ENCODE results near the gene ORAI2. TPM values are rescaled to one million over a fixed set of nuclear protein-coding genes. Genes with fewer than 3 reads are reported as not detected.
"Not testable (repeated sequence)": the region's sequence is repeated elsewhere in the genome, so short reads cannot be mapped to it uniquely, and the experiment has no call there.

ORAI2 gene
- total RNA-seq, 1 donor from 2014 or later: 48.5 TPM

DNA sequence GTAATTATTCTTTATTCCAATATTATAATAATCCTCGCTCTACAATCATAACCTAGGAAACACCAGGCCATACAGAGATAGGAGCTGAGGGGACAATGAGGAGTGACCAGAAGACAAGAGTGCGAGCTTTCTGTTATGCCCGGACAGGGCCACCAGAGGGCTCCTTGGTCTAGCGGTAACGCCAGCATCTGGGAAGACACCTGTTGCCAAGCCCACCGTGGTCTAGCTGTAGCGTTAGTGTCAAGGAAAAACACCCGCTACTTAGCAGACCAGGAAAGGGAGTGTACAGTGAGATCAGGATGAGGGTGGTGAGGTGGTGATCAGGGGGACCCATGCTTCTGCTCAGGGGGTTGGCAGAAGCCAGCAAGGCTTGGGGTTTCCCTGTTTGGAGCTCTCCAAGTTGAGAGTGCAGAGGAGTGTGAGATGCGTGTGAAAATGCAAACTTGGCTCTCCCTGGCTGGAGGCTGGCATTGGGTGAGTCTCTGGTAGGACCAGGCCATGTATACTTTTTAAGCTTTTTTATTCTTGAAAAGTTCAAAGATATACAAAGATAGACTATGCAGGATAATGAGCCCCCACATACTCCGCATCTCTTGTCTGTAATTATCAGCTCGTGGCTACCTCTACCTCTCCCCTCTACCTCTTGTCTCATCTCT lies 46.7 kb downstream of the ORAI2 start:
- not testable (repeated sequence) for H3K9me3 Mint-ChIP-seq; H3K4me1 Mint-ChIP-seq; H3K4me3 Mint-ChIP-seq; H3K36me3 Mint-ChIP-seq (ENCODE audit: low read depth); H3K27ac Mint-ChIP-seq (ENCODE audit: unreplicated experiment); H3K27me3 Mint-ChIP-seq (ENCODE audit: low read depth)
- TF ChIP-seq, protein P1, sequence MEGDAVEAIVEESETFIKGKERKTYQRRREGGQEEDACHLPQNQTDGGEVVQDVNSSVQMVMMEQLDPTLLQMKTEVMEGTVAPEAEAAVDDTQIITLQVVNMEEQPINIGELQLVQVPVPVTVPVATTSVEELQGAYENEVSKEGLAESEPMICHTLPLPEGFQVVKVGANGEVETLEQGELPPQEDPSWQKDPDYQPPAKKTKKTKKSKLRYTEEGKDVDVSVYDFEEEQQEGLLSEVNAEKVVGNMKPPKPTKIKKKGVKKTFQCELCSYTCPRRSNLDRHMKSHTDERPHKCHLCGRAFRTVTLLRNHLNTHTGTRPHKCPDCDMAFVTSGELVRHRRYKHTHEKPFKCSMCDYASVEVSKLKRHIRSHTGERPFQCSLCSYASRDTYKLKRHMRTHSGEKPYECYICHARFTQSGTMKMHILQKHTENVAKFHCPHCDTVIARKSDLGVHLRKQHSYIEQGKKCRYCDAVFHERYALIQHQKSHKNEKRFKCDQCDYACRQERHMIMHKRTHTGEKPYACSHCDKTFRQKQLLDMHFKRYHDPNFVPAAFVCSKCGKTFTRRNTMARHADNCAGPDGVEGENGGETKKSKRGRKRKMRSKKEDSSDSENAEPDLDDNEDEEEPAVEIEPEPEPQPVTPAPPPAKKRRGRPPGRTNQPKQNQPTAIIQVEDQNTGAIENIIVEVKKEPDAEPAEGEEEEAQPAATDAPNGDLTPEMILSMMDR (conservative IDR thresholded peaks at IDR 0.05): peak; percentile 43
- DNase-seq (ENCODE audit: low read depth, low spot score): peak; percentile 61

DNA sequence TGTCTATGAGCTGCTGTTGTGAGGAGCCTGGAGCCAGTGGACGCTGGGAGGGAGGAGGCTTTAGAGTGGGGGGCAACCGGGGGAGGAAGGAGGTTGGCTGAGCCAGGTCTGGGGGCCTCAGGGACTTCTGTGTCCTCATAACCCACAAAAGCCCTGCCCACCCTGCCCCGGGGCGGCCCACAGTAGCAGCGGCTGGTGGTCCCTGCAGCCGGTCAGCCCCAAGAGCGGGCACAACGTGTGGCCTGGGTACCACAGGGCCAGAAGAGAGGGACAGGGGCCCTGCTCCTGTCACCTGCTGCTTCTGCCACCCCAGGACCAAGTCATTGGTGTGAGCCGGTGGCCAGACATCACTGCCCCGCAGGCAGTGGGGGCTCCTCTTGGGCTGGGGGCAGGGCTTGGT lies 48.6 kb downstream of the ORAI2 start:
- H3K36me3 Mint-ChIP-seq (ENCODE audit: low read depth); H3K27me3 Mint-ChIP-seq (ENCODE audit: low read depth); H3K4me3 Mint-ChIP-seq; H3K4me1 Mint-ChIP-seq; DNase-seq (ENCODE audit: low read depth, low spot score); H3K9me3 Mint-ChIP-seq; H3K27ac Mint-ChIP-seq (ENCODE audit: unreplicated experiment): not testable (repeated sequence)

GRCh38 chr7:102484317-102484716 lies 50.9 kb downstream of the ORAI2 start:
- H3K9me3 Mint-ChIP-seq; H3K4me1 Mint-ChIP-seq; H3K27ac Mint-ChIP-seq (ENCODE audit: unreplicated experiment); H3K4me3 Mint-ChIP-seq; H3K27me3 Mint-ChIP-seq (ENCODE audit: low read depth); H3K36me3 Mint-ChIP-seq (ENCODE audit: low read depth); DNase-seq (ENCODE audit: low read depth, low spot score): not testable (repeated sequence)

- not testable (repeated sequence) for H3K4me1 Mint-ChIP-seq; H3K9me3 Mint-ChIP-seq; H3K36me3 Mint-ChIP-seq (ENCODE audit: low read depth); H3K4me3 Mint-ChIP-seq; H3K27me3 Mint-ChIP-seq (ENCODE audit: low read depth); H3K27ac Mint-ChIP-seq (ENCODE audit: unreplicated experiment)
- peak; percentile 40 for DNase-seq (ENCODE audit: low read depth, low spot score)
Measured at GRCh38 chr7:102490529-102491075, 57.2 kb downstream of the ORAI2 start.

- not testable (repeated sequence) for DNase-seq (ENCODE audit: low read depth, low spot score); H3K36me3 Mint-ChIP-seq (ENCODE audit: low read depth); H3K27ac Mint-ChIP-seq (ENCODE audit: unreplicated experiment); H3K27me3 Mint-ChIP-seq (ENCODE audit: low read depth); H3K9me3 Mint-ChIP-seq; H3K4me3 Mint-ChIP-seq; H3K4me1 Mint-ChIP-seq
Measured at GRCh38 chr7:102493220-102493935, 60.0 kb downstream of the ORAI2 start.

DNA sequence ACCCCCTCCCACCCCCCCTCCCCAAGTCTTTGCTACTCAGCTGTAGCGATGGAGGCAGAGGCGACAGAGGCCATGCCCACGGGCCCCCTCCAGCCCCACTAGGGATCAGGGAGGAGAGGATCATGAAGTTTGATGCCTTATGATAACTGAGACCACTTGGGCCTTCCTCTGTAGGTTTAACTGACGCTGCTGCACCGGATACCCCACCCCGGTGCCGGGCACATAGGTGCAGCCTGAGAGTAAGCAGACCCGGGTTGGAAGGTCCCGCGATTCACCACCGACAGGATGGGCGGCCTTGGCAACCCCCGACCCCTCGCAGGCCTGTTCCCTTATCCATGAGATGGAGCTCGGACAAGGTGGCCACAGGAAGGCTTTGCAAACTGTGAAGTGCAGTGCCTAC lies 60.7 kb downstream of the ORAI2 start:
- H3K4me1 Mint-ChIP-seq; H3K36me3 Mint-ChIP-seq (ENCODE audit: low read depth); H3K27me3 Mint-ChIP-seq (ENCODE audit: low read depth); DNase-seq (ENCODE audit: low read depth, low spot score); H3K27ac Mint-ChIP-seq (ENCODE audit: unreplicated experiment); H3K9me3 Mint-ChIP-seq; H3K4me3 Mint-ChIP-seq: not testable (repeated sequence)

DNA sequence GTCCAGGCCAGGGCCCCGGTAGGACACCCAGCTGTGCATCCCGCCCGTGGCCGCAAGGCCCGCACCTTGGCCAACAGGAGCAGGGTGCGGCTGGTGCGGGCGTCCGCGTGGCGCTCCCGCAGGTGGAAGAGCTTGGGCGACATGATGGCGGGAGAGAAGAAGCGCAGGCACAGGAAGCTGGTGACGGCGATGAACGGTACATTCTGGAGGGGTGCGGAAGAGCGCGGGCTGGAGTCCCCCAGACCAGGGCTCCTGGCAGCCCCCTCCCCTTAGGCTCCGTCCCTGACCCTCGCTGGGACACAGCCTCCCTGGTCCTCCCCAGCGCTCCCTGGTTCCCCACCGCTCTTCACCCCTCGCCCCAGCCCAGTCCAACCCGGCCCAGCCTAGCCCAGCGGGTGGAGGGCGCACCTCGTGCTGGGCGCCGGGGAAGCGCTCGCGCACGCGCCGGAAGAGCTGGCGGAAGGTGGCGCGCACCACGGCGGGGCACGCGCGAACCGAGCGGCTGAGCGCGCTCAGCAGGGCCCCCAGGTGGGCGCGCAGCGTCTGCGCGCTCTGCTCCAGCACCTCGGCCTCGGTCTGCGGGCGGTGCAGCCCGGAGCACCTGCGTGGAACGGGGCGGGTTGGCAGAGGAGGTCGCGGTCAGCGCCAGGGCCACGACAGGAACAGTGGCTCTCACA lies 61.2 kb downstream of the ORAI2 start:
- not testable (repeated sequence) for H3K9me3 Mint-ChIP-seq; H3K27me3 Mint-ChIP-seq (ENCODE audit: low read depth); H3K4me3 Mint-ChIP-seq; H3K36me3 Mint-ChIP-seq (ENCODE audit: low read depth); H3K27ac Mint-ChIP-seq (ENCODE audit: unreplicated experiment); H3K4me1 Mint-ChIP-seq; DNase-seq (ENCODE audit: low read depth, low spot score)

- H3K4me1 Mint-ChIP-seq; H3K27ac Mint-ChIP-seq (ENCODE audit: unreplicated experiment); H3K4me3 Mint-ChIP-seq; H3K27me3 Mint-ChIP-seq (ENCODE audit: low read depth); H3K9me3 Mint-ChIP-seq; DNase-seq (ENCODE audit: low read depth, low spot score); H3K36me3 Mint-ChIP-seq (ENCODE audit: low read depth): not testable (repeated sequence)
Measured at GRCh38 chr7:102496861-102497260, 63.5 kb downstream of the ORAI2 start.

DNA sequence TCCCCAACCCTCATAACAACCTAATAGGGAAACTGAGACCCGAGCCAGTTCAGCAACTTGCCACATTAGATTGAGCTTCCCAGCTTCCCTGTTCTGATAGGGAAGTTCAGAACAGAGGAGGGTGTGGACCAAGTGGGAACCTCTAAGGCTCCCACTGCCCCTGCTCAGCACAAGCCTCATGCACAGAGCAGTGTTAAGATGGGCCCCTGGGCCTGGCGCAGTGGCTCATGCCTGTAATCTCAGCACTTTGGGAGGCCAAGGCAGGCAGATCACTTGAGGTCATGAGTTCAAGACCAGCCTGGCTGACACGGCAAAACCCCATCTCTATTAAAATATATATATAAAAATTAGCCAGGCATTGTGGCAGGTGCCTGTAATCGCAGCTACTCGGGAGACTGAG lies 63.9 kb downstream of the ORAI2 start:
- H3K36me3 Mint-ChIP-seq (ENCODE audit: low read depth); H3K27me3 Mint-ChIP-seq (ENCODE audit: low read depth); H3K4me3 Mint-ChIP-seq; H3K4me1 Mint-ChIP-seq; H3K9me3 Mint-ChIP-seq; DNase-seq (ENCODE audit: low read depth, low spot score); H3K27ac Mint-ChIP-seq (ENCODE audit: unreplicated experiment): not testable (repeated sequence)

DNA sequence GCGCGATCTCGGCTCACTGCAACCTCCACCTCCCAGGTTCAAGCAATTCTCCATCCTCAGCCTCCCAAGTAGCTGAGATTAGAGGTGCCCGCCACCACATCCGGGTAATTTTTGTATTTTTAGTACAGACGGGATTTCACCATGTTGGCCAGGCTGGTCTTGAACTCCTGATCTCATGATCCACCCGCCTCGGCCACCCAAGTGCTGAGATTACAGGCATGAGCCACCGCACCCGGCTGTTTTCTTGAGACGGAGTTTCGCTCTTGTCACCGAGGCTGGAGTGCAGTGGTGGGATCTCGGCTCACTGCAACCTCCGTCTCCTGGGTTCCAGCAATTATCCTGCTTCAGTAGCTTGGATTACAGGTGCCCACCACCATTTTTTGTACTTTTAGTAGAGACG lies 64.9 kb downstream of the ORAI2 start:
- not testable (repeated sequence) for H3K36me3 Mint-ChIP-seq (ENCODE audit: low read depth); H3K27ac Mint-ChIP-seq (ENCODE audit: unreplicated experiment); DNase-seq (ENCODE audit: low read depth, low spot score); H3K4me1 Mint-ChIP-seq; H3K4me3 Mint-ChIP-seq; H3K27me3 Mint-ChIP-seq (ENCODE audit: low read depth); H3K9me3 Mint-ChIP-seq

DNA sequence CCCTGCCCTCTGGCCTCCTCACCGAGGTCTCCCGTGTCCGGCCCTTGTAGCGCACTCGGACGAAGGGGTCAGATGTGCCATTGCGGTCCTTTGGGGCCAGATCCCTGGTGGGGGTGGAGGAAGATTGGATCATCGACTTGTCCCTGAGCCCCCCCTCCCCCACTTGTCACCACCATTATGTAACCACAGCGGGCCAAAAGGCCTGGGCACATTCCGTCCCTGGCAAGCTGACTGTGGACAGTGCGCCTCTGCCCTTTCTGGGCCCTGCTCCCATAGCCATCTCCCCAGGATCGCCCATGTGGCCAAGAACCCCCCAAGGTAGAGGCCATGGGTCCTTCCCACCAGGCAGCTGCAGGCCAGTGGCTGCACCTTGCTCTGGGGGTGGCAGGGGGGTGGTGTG lies 69.8 kb downstream of the ORAI2 start:
- H3K27ac Mint-ChIP-seq (ENCODE audit: unreplicated experiment); H3K36me3 Mint-ChIP-seq (ENCODE audit: low read depth); DNase-seq (ENCODE audit: low read depth, low spot score); H3K9me3 Mint-ChIP-seq; H3K4me1 Mint-ChIP-seq; H3K27me3 Mint-ChIP-seq (ENCODE audit: low read depth); H3K4me3 Mint-ChIP-seq: not testable (repeated sequence)

DNA sequence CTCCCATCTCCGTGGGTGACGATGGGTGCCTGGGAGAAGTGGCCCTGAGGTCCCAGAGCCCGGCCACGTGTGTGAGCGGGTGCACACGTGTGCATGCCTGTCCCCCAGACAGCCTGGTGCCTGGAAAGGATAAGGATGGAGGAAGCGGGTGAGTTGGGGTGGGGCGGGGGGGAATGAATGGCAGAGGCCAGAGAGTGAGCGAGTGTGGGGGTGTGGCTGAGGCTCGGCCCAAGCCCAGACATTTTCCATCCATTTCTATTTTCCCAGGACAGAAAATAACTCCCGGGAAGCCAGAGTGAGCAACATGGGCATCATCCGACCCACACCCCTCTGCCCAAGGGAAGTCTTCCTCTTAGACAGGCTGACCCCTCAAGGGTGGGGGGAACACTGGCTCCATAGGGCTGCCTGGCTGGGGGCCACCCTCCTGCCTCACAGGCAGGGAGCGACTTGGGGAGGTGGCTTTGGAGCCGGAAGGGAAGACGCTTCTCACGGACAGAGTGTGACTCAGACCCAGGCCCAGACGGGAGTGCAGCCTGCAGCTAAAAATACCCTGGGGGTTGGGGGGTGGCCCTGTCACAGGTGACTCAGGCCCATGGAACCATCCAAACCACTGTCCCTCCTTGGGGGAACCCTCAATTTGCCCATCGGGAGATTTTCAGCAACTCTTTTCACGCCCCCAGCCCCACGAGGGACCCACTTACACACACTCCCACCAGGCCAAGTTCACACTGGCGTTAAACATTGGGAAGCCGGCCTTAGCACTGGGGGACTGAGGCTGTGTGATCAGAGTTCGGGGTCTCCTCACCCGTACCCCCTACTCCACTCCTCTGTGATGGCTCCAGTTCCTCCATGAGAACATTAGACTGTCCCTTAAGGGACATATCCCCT lies 72.2 kb downstream of the ORAI2 start:
- not testable (repeated sequence) for H3K36me3 Mint-ChIP-seq (ENCODE audit: low read depth); H3K4me3 Mint-ChIP-seq; H3K27ac Mint-ChIP-seq (ENCODE audit: unreplicated experiment); DNase-seq (ENCODE audit: low read depth, low spot score); H3K27me3 Mint-ChIP-seq (ENCODE audit: low read depth); H3K4me1 Mint-ChIP-seq; H3K9me3 Mint-ChIP-seq
